ENCODE results near the gene ACTL6B. TPM values are rescaled to one million over a fixed set of nuclear protein-coding genes. Genes with fewer than 3 reads are reported as not detected.

Gene ACTL6B
- total RNA-seq, 2 experiments from 2014 or later: not detected

GRCh38 chr7:100642534-100642907 is 13.7 kb downstream of the ACTL6B start:
- Histone ChIP-seq H4K20me1 (ENCODE audit: insufficient read depth, low read length) (no peaks in the 10 kb centered on the region), H3K9me2 (ENCODE audit: insufficient read depth, low read length) (no peaks in the 10 kb centered on the region), H3K79me2 (ENCODE audit: insufficient read depth, low read depth, low read length) (no peaks in the 10 kb centered on the region), H3K27ac (ENCODE audit: low read depth, low read length, poor library complexity, severe bottlenecking) (no peak overlapping the region), H3K4me1 (ENCODE audit: insufficient read depth, low read length, poor library complexity, severe bottlenecking) (peaks cover 13% of the 10 kb centered on the region), H3K36me3 (ENCODE audit: insufficient read depth, low read length) (no peaks in the 10 kb centered on the region), H3K4me3 (ENCODE audit: low read depth, low read length, poor library complexity, severe bottlenecking) (peak overlapping the region; percentile 25), H3K4me2 (ENCODE audit: low read length) (peak overlapping the region; percentile 61), H3K9me3 (ENCODE audit: low read length) (no peaks in the 10 kb centered on the region), H2AFZ (ENCODE audit: low read length) (no peak overlapping the region)
- DNase-seq (ENCODE audit: low spot score): peak; percentile 85
- CTCF ChIA-PET (ENCODE audit: unreplicated experiment): interaction anchor here (1.4 kb wide), 1 partner anchor 9 kb away, joined by 8 read pairs; no protein-coding TSS in a partner anchor
- intact Hi-C loops (cut with micrococcal nuclease; ENCODE audit: unreplicated experiment): no loop called here
- POLR2A ChIA-PET: no interaction called here
- BruUV-seq (replicated peaks): no TSS peak
- no peak for TF ChIP-seq EZH2phosphoT487 (IDR thresholded peaks at IDR 0.05; ENCODE audit: borderline replicate concordance, low read depth, low read length)
- 0 out of 2 replicates have a peak, but pooled peaks have one; percentile 8 for TF ChIP-seq CTCF (conservative IDR thresholded peaks at IDR 0.05; ENCODE audit: low read length)

GRCh38 chr7:100641860-100642533 is 14.3 kb downstream of the ACTL6B start:
- Histone ChIP-seq H3K36me3 (ENCODE audit: insufficient read depth, low read length) (no peaks in the 10 kb centered on the region), H3K4me2 (ENCODE audit: low read length) (peak overlapping the region; percentile 61), H3K4me3 (ENCODE audit: low read depth, low read length, poor library complexity, severe bottlenecking) (peak overlapping the region; percentile 25), H3K4me1 (ENCODE audit: insufficient read depth, low read length, poor library complexity, severe bottlenecking) (peaks cover 13% of the 10 kb centered on the region), H4K20me1 (ENCODE audit: insufficient read depth, low read length) (no peaks in the 10 kb centered on the region), H3K9me3 (ENCODE audit: low read length) (no peaks in the 10 kb centered on the region), H3K9me2 (ENCODE audit: insufficient read depth, low read length) (no peaks in the 10 kb centered on the region), H2AFZ (ENCODE audit: low read length) (no peak overlapping the region), H3K79me2 (ENCODE audit: insufficient read depth, low read depth, low read length) (no peaks in the 10 kb centered on the region), H3K27ac (ENCODE audit: low read depth, low read length, poor library complexity, severe bottlenecking) (no peak overlapping the region)
- no TSS peak for BruUV-seq (replicated peaks)
- intact Hi-C loops (cut with micrococcal nuclease; ENCODE audit: unreplicated experiment): no loop called here
- no peak for DNase-seq (ENCODE audit: low spot score)
- ChIA-PET CTCF (ENCODE audit: unreplicated experiment) (interaction anchor here (1.4 kb wide), 1 partner anchor 8 kb away, joined by 8 read pairs; no protein-coding TSS in a partner anchor), POLR2A (no interaction called here)
- peak; percentile 47; the same call in 1 of the 2 replicates for TF ChIP-seq CTCF (conservative IDR thresholded peaks at IDR 0.05; ENCODE audit: low read length)
- no peak for TF ChIP-seq EZH2phosphoT487 (IDR thresholded peaks at IDR 0.05; ENCODE audit: borderline replicate concordance, low read depth, low read length)

- H3K4me3 ChIP-seq (ENCODE audit: low read depth, low read length, poor library complexity, severe bottlenecking): peak within 1 kb of the TSS; percentile 25
- BruUV-seq (replicated peaks): no TSS peak
- peak within 1 kb of the TSS; percentile 61 for H3K4me2 ChIP-seq (ENCODE audit: low read length)
- peaks cover 13% of the 10 kb centered on the region for H3K4me1 ChIP-seq (ENCODE audit: insufficient read depth, low read length, poor library complexity, severe bottlenecking)
- TF ChIP-seq CTCF (conservative IDR thresholded peaks at IDR 0.05; ENCODE audit: low read length): no peak
- no peak for TF ChIP-seq EZH2phosphoT487 (IDR thresholded peaks at IDR 0.05; ENCODE audit: borderline replicate concordance, low read depth, low read length)
- no peaks in the 10 kb centered on the region for H3K9me2 ChIP-seq (ENCODE audit: insufficient read depth, low read length)
- intact Hi-C loops (cut with micrococcal nuclease; ENCODE audit: unreplicated experiment): no loop called here
- H3K36me3 ChIP-seq (ENCODE audit: insufficient read depth, low read length): no peaks in the 10 kb centered on the region
- no peak within 1 kb of the TSS for H2AFZ ChIP-seq (ENCODE audit: low read length)
- H3K79me2 ChIP-seq (ENCODE audit: insufficient read depth, low read depth, low read length): no peaks in the 10 kb centered on the region
- ChIA-PET CTCF (ENCODE audit: unreplicated experiment) (interaction anchor here (1.4 kb wide), 1 partner anchor 8 kb away, joined by 8 read pairs; no protein-coding TSS in a partner anchor), POLR2A (no interaction called here)
- no peaks in the 10 kb centered on the region for H4K20me1 ChIP-seq (ENCODE audit: insufficient read depth, low read length)
- H3K27ac ChIP-seq (ENCODE audit: low read depth, low read length, poor library complexity, severe bottlenecking): no peak within 1 kb of the TSS
- no peak for DNase-seq (ENCODE audit: low spot score)
- H3K9me3 ChIP-seq (ENCODE audit: low read length): no peaks in the 10 kb centered on the region
Observed at GRCh38 chr7:100641463-100641859, 14.8 kb downstream of the ACTL6B start, which contains the start of gene TFR2. Gene TFR2 (minus strand): TSS chr7:100641552. CDS start chr7:100641509, 43 bp downstream.
